ENCODE data around the gene FOXP1.

The FOXP1 gene

GRCh38 chr3:71465371-71466036, 118.0 kb downstream of the FOXP1 start:
- H3K4me3 ChIP-seq (ENCODE audit: low read length): no peak overlapping the region

GRCh38 chr3:71464613-71465012, 118.9 kb downstream of the FOXP1 start:
- no peak overlapping the region for H3K4me3 ChIP-seq (ENCODE audit: low read length)
- no peak for TF ChIP-seq ZNF274 (IDR thresholded peaks at IDR 0.05; ENCODE audit: low read depth, low read length)

More at GRCh38 chr3:71465371-71466036, 118.0 kb downstream of the FOXP1 start:
- TF ChIP-seq ZNF274 (IDR thresholded peaks at IDR 0.05; ENCODE audit: low read depth, low read length): no peak

GRCh38 chr3:71463617-71464016, 119.9 kb downstream of the FOXP1 start:
- H3K4me3 ChIP-seq (ENCODE audit: low read length): no peak overlapping the region
- no peak for TF ChIP-seq ZNF274 (IDR thresholded peaks at IDR 0.05; ENCODE audit: low read depth, low read length)

DNA sequence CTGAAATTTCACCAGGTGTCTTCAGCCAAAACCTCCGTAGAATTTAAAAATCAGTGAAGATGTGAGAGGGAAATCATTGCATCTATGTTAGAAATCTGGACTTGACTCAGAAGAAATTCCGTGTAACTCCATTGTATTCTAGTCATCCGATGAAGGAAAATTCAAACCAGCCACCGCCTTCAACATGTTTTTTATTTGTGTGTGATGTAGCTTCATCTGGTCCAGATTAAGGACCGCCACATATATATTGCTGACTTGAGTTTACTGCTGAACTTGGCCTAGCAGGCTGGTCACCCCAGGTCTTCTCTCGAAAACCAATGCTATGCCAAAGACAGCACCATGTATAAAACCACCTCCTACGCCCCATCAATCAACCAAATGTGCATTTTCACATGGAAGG, 120.9 kb downstream of the FOXP1 start:
- H3K4me3 ChIP-seq (ENCODE audit: low read length): no peak overlapping the region
- TF ChIP-seq ZNF274 (IDR thresholded peaks at IDR 0.05; ENCODE audit: low read depth, low read length): no peak

DNA sequence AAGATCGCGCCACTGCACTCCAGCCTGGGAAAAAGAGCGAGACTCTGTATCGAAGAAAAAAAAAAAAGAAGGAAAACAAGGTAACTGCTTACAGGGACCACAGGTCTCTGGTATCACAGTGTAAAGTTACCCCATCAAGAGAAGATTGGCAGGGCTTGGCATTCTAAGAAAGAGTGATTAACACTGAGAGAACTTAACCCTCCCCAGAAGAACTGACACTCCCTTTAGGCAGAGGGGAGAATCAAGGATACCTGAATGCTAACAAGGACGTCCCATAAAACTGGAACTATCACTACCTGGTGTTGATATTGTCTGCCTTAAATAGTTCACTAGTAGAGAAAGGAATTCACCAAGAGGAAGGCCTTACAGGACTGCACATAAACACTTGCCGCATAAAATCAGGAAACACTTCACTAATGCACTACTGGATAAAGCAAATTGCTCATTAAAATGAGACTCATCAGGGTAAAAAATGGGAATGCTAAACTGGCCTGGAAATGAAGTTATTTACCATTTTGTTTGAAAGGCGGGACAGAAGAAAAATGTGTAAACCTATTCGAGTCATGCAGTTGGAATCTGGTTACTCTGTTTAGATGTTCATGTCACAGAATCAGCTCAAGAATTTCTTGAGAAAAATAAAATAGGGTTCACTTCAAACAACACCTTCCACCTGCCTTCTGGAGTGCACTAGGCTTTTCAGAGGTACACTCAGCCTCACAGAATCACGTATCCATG, 121.6 kb downstream of the FOXP1 start:
- no peak overlapping the region for H3K4me3 ChIP-seq (ENCODE audit: low read length)
- TF ChIP-seq ZNF274 (IDR thresholded peaks at IDR 0.05; ENCODE audit: low read depth, low read length): no peak

DNA sequence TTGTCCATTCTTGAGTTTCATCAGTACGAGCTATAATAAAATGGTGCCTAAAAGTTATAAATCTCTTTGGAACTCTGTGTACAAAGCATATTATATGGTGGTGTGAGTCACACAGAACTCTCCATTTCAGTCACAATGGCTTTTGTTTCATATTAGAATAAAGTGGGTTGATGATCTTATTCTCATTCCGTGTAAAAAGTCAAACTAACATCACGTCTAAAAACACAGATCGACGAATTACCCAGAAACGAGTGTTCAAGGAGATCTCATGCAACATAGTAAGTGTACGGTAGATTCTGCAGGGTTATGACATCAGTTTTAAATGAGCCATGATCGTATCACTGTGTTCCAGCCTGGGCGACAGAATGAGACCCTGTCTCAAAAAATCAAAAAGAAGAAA, 122.4 kb downstream of the FOXP1 start:
- H3K4me3 ChIP-seq (ENCODE audit: low read length): no peak overlapping the region
- no peak for TF ChIP-seq ZNF274 (IDR thresholded peaks at IDR 0.05; ENCODE audit: low read depth, low read length)

DNA sequence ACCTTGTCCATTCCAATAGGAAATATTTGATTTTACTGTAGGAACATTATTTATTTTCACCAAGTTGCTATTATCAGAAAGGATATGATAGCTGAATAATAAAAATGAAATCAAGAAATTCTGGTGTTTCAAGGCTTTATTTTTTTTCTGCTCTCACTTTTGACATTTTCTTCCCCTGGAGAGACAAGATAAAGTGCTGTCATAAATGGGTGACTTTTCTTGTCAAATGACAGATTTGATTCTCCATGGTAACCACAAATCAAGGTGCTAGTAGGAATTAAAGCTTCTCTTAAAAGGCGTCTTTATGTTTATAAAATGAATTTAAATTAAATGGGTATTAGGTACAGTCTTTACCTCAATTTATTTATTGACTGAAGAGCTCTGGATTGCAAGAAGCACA, 124.6 kb downstream of the FOXP1 start:
- no peak overlapping the region for H3K4me3 ChIP-seq (ENCODE audit: low read length)
- no peak for TF ChIP-seq ZNF274 (IDR thresholded peaks at IDR 0.05; ENCODE audit: low read depth, low read length)

GRCh38 chr3:71456826-71457225, 126.7 kb downstream of the FOXP1 start:
- TF ChIP-seq ZNF274 (IDR thresholded peaks at IDR 0.05; ENCODE audit: low read depth, low read length): no peak
- H3K4me3 ChIP-seq (ENCODE audit: low read length): no peak overlapping the region

GRCh38 chr3:71456156-71456555, 127.4 kb downstream of the FOXP1 start:
- no peak for TF ChIP-seq ZNF274 (IDR thresholded peaks at IDR 0.05; ENCODE audit: low read depth, low read length)
- H3K4me3 ChIP-seq (ENCODE audit: low read length): no peak overlapping the region

GRCh38 chr3:71454512-71455403, 128.8 kb downstream of the FOXP1 start:
- no peak overlapping the region for H3K4me3 ChIP-seq (ENCODE audit: low read length)
- no peak for TF ChIP-seq ZNF274 (IDR thresholded peaks at IDR 0.05; ENCODE audit: low read depth, low read length)

DNA sequence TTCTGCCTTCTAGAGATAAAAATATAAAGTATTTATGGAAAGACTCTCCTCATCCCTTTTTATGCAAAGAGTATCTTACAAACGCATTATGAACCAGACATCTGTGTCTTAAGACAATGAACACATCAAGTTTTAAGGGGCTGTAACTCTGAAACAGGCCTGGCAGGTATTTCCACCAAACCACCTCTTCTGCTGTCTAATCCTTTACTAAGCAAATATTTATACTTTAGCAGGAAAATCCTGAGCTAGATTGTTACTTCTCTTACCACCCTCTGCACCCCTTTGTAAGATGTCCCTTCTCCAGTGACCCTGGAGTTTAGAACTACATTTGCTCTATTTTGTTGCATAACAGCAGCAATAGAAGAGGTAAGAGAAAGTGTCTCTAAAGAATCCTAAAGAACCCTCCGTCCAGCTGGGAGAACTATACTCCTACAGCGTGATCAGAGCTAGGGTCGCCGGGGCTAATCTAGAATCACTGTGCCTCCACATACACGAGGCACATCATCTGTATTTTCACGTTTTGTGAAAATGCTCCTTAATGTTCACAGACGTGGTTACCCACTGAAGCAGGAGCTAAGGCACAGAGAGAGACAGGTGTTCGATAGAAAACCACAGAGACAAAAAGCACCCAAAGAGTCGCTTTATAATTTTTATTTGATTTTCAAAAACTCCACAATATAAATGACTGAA, 129.6 kb downstream of the FOXP1 start:
- H3K4me3 ChIP-seq (ENCODE audit: low read length): no peak overlapping the region
- no peak for TF ChIP-seq ZNF274 (IDR thresholded peaks at IDR 0.05; ENCODE audit: low read depth, low read length)

DNA sequence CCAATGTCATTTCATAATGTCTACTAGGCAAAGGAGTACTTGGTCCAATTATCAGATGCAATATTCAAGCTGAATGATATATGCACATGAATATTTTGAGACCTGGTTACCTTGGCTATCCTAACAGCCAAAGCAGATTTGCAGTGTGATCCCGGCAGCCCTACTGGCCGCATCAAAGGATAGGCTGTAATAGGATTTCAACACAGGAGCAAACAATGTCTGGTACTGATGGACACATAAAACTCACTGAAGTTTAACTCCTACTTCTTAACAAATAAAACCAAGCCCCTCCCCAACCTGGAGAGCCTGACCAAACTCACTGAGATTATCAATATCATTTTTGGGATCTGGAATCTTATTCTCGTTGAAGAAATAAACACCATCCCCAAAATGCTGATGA, 130.2 kb downstream of the FOXP1 start:
- H3K4me3 ChIP-seq (ENCODE audit: low read length): no peak overlapping the region
- TF ChIP-seq ZNF274 (IDR thresholded peaks at IDR 0.05; ENCODE audit: low read depth, low read length): no peak

DNA sequence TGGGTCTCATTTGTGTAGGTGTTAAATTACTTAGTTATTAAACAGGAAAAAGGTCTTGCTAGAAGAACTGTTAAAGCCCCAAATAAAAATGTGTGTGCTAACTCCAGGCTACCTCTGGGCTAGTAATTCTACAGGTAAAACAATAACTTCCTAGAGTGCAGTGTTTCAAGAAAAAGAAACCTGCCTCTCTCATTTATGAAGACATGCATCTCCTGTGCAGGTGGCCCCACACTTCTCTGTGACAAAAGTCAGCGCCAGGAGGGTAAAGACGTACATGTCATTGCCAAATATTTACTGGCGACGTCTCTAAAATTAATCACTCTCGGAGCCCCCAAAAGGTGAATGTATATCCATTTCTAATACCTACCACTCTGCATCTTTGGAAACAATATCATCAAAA, 131.7 kb downstream of the FOXP1 start:
- no peak for TF ChIP-seq ZNF274 (IDR thresholded peaks at IDR 0.05; ENCODE audit: low read depth, low read length)
- H3K4me3 ChIP-seq (ENCODE audit: low read length): no peak overlapping the region

GRCh38 chr3:71451060-71451459, 132.5 kb downstream of the FOXP1 start:
- no peak overlapping the region for H3K4me3 ChIP-seq (ENCODE audit: low read length)
- no peak for TF ChIP-seq ZNF274 (IDR thresholded peaks at IDR 0.05; ENCODE audit: low read depth, low read length)
